K562 (cell line): Measurements from ENCODE around the gene FAM222A.

ENCODE experiments used
- CBX3 ChIP-seq, 2 experiments: IDR thresholded peaks; 1 replicate in 1 of 2; 2 replicates in 1 of 2; pipeline ENCODE4 v1.6.1; 2012; ENCODE audit warnings: inconsistent platforms in 2 of 2, low read length in 2 of 2, borderline replicate concordance in 1 of 2, control low read depth in 1 of 2
- E4F1 ChIP-seq: fragments of 250-450 bp; sonication (Bioruptor Pico); IDR thresholded peaks from 2 replicates; pipeline ENCODE4 v1.5.0; 2021; ENCODE audit warnings: mild to moderate bottlenecking, borderline replicate concordance
- KLF13 ChIP-seq: fragments of 450-650 bp; IDR thresholded peaks from 2 replicates; pipeline ENCODE4 v1.6.1; 2016; ENCODE audit warnings: missing genetic modification characterization, low read depth, mild to moderate bottlenecking, missing compliant biosample characterization, moderate library complexity, borderline replicate concordance
- MEF2A ChIP-seq: IDR thresholded peaks from 2 replicates; pipeline ENCODE4 v1.6.1; 2011; ENCODE audit warnings: low read depth, mild to moderate bottlenecking, low read length, moderate library complexity; ENCODE audit not compliant: control insufficient read depth
- MTA2 ChIP-seq: fragments of 450-650 bp; IDR thresholded peaks from 2 replicates; pipeline ENCODE4 v1.6.1; 2016; ENCODE audit warnings: low read depth
- NCOA1 ChIP-seq: fragments of 450-650 bp; IDR thresholded peaks from 2 replicates; pipeline ENCODE4 v1.6.1; 2016; ENCODE audit warnings: low read depth
- NFIC ChIP-seq: fragments of 450-650 bp; IDR thresholded peaks from 2 replicates; pipeline ENCODE4 v1.6.1; 2017; ENCODE audit warnings: mild to moderate bottlenecking, inconsistent platforms
- POLR2AphosphoS5 ChIP-seq: IDR thresholded peaks from 2 replicates; pipeline ENCODE4 v1.6.1; 2011; ENCODE audit warnings: mild to moderate bottlenecking, low read depth, low read length, moderate library complexity; ENCODE audit not compliant: control insufficient read depth, insufficient read depth
- PTRF ChIP-seq: fragments of 450-650 bp; IDR thresholded peaks from 2 replicates; pipeline ENCODE4 v1.6.1; 2016; ENCODE audit warnings: mild to moderate bottlenecking, missing genetic modification characterization, missing compliant biosample characterization
- SREBF2 ChIP-seq: sonication (generic); formaldehyde crosslinking; IDR thresholded peaks from 2 replicates; pipeline ENCODE4 v1.4.0; 2020; ENCODE audit warnings: mild to moderate bottlenecking, missing genetic modification reagents
- WHSC1 ChIP-seq: IDR thresholded peaks from one replicate; pipeline ENCODE4 v1.6.1; 2012; ENCODE audit warnings: low read length, control low read depth, inconsistent platforms
- ZNF324 ChIP-seq: fragments of 250-450 bp; sonication (Bioruptor Pico); IDR thresholded peaks from 2 replicates; pipeline ENCODE4 v1.4.0; 2020; ENCODE audit warnings: mild to moderate bottlenecking
- ZNF354B ChIP-seq: fragments of 250-450 bp; sonication (Bioruptor Pico); IDR thresholded peaks from 2 replicates; pipeline ENCODE4 v1.4.0; 2020
- TF ChIP-seq, protein P1 (sequence below), 3 experiments: IDR thresholded peaks in 2 of 3; conservative IDR thresholded peaks in 1 of 3; 2 replicates each; pipeline ENCODE4 v1.5.1; 2011 to 2012; ENCODE audit warnings: low read length in 3 of 3, mild to moderate bottlenecking in 3 of 3, control low read depth in 2 of 3, improper control_type of control experiment in 1 of 3, inconsistent platforms in 1 of 3, low read depth in 1 of 3, mixed read lengths in 1 of 3, moderate library complexity in 1 of 3; ENCODE audit not compliant: insufficient read depth in 2 of 3

- TF ChIP-seq, protein P1, sequence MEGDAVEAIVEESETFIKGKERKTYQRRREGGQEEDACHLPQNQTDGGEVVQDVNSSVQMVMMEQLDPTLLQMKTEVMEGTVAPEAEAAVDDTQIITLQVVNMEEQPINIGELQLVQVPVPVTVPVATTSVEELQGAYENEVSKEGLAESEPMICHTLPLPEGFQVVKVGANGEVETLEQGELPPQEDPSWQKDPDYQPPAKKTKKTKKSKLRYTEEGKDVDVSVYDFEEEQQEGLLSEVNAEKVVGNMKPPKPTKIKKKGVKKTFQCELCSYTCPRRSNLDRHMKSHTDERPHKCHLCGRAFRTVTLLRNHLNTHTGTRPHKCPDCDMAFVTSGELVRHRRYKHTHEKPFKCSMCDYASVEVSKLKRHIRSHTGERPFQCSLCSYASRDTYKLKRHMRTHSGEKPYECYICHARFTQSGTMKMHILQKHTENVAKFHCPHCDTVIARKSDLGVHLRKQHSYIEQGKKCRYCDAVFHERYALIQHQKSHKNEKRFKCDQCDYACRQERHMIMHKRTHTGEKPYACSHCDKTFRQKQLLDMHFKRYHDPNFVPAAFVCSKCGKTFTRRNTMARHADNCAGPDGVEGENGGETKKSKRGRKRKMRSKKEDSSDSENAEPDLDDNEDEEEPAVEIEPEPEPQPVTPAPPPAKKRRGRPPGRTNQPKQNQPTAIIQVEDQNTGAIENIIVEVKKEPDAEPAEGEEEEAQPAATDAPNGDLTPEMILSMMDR (IDR thresholded peaks at IDR 0.05 in 2 of 3, conservative IDR thresholded peaks at IDR 0.05 in 1 of 3; ENCODE audit: insufficient read depth in 2 of 3, low read depth in 1 of 3, low read length in 3 of 3) = no peak
- TF ChIP-seq SREBF2 (CRISPR knock-in tag) (no peak), MTA2 (no peak), ZNF354B (CRISPR knock-in tag) (no peak), PTRF (tag) (no peak), WHSC1 (no peak), MEF2A (no peak), KLF13 (no peak), POLR2AphosphoS5 (no peak), NCOA1 (no peak), NFIC (no peak), ZNF324 (no peak), CBX3 (IDR thresholded peaks at IDR 0.05; ENCODE audit: borderline replicate concordance in 1 of 2, low read length in 2 of 2) (no peak), E4F1 (no peak)
Measured at GRCh38 chr12:109693160-109693559, 20.5 kb upstream of the FAM222A start.
